ENCODE results near the gene AOAH. TPM values are rescaled to one million over a fixed set of nuclear protein-coding genes. Genes with fewer than 3 reads are reported as not detected.

Gene AOAH
- total RNA-seq, 1 experiment from 2014 or later: 1.3 TPM

DNA sequence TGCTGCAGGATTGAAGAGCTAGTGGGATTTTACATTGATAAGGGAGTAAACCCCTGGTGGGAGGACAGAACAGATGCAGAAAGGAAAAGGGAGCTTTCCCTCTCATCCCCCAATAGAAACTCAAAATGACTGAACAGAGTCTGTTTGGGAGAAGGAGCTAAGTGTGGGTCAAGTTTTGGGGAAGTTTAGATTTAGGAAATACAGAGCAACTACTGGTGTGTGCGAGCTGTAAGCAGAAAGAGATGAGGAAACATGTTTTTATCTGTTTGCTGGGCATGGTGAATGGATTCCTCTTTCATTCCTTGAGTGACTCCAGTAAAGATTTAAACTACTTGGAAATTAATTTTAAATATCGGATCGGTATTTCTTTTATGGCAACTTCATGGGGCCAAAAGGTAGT lies 132.7 kb downstream of the AOAH start:
- Histone ChIP-seq H3K9me3 (replicated peaks) (no peaks in the 10 kb centered on the region; the same call in 1 of the 2 replicates), H3K4me3 (no peak overlapping the region), H3K27ac (no peak overlapping the region), H3K4me1 (no peaks in the 10 kb centered on the region), H3K27me3 (0 out of 2 replicates have a peak, but pooled peaks cover 4% of the 10 kb centered on the region), H3K36me3 (no peaks in the 10 kb centered on the region)
- no peak for DNase-seq

DNA sequence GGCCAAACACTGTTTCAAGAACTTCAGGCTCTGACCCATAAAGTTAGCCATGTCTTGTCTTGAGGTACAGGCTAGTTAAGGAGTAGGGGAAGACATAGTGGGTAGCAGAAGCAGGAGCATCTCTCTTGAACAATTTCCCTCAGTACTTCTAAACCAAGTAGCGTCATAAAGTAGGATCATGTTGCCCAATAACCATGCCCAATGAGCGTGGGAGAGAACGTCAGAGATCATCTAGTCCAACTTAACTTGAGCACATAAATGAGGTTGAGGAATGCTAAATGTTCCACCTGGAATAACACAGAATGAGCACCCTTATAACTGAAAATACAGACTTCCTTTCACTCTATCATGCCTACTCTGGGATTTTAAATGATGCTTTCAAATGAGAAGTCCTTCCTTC lies 134.9 kb downstream of the AOAH start:
- Histone ChIP-seq H3K27ac (no peak overlapping the region), H3K4me1 (no peaks in the 10 kb centered on the region), H3K4me3 (no peak overlapping the region), H3K9me3 (replicated peaks) (no peaks in the 10 kb centered on the region; the same call in 1 of the 2 replicates), H3K27me3 (0 out of 2 replicates have a peak, but pooled peaks cover 4% of the 10 kb centered on the region), H3K36me3 (no peaks in the 10 kb centered on the region)
- no peak for DNase-seq

DNA sequence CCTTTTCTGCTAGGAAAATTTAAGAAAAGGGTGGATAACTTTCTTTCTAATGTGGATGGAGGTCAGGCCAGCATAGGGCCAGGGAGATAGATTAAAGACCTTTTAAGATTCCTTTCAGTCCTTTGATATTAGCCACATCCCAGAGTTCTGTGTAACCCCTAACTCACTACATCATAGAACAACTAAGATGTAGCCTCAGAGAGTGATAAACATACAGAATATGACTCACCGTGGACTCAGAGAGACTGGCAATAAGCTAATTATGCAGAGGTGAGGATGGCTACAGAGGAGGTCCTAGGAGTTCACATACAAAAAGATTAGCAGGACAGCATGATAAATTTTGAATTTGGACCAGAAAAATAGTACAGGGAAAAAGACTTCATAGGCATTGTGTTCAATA lies 141.0 kb downstream of the AOAH start:
- no peak for DNase-seq
- H3K4me3 ChIP-seq: no peak overlapping the region
- H3K27ac ChIP-seq: no peak overlapping the region
- no peaks in the 10 kb centered on the region for H3K36me3 ChIP-seq
- no peaks in the 10 kb centered on the region for H3K9me3 ChIP-seq (replicated peaks)
- H3K27me3 ChIP-seq: no peaks in the 10 kb centered on the region
- H3K4me1 ChIP-seq: no peaks in the 10 kb centered on the region

DNA sequence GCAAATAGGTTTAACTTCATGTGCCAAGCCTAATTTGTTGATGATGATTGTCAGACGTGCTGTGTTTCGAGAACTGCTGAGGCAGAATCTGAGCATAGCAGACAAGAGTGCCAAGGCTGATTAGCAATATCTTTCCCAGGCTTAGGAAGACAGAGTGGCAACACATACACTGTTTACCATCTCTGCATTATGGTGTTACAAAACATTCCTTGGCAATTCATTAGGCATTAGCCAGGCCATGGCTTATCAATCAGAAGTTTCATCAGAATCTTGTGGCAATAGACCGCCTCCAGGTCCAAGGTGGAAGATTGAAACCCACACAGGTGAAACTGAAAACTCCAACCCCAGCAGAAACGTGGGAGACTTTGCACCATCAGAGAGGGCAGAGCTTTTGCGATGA lies 148.5 kb downstream of the AOAH start:
- no peaks in the 10 kb centered on the region for H3K4me1 ChIP-seq
- no peaks in the 10 kb centered on the region for H3K9me3 ChIP-seq (replicated peaks)
- H3K27me3 ChIP-seq: no peaks in the 10 kb centered on the region
- H3K4me3 ChIP-seq: no peak overlapping the region
- H3K27ac ChIP-seq: no peak overlapping the region
- H3K36me3 ChIP-seq: no peaks in the 10 kb centered on the region
- DNase-seq: no peak

DNA sequence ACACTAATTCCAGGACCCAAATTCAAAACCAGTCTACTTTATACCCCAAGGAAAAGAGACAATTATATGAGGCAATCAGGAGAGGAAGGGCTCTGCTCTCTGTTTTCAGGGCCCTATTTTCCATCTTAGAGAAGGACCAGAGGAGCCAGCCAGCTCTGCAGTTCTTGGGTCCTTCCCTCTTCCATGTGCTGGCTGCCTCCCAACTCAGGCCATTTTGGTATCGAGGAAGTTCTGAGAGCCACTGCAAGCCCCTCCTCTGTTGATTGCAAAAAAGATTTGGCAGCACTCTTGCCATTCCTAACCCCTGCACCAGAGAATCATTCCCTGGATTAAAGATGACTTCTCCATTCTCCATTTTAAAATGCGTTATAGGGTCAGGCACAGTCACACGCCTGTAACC lies 151.2 kb downstream of the AOAH start:
- Histone ChIP-seq H3K27ac (no peak overlapping the region), H3K9me3 (replicated peaks) (no peaks in the 10 kb centered on the region), H3K4me1 (no peaks in the 10 kb centered on the region), H3K27me3 (no peaks in the 10 kb centered on the region), H3K36me3 (no peaks in the 10 kb centered on the region), H3K4me3 (no peak overlapping the region)
- DNase-seq: no peak

DNA sequence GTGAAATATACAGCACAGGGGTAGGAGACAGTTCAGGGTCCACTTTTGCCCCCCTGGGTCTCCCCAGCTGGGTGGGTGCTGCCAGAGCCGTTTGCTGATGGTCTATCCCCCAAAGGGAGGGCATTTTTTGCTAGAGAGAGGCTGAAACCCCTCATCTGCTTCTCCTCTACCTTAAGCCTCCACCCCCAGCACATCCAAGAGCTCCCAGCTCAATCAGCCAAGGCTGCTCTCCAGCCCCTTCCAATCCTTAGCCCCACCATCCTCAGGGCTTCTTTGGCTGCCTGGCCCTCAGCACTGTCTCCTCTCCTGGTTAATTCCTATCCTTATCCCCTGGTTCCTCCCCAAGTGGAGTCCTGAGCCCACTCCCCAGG lies 153.1 kb downstream of the AOAH start:
- H3K9me3 ChIP-seq (replicated peaks): no peaks in the 10 kb centered on the region
- DNase-seq: no peak
- no peaks in the 10 kb centered on the region for H3K4me1 ChIP-seq
- no peaks in the 10 kb centered on the region for H3K36me3 ChIP-seq
- no peaks in the 10 kb centered on the region for H3K27me3 ChIP-seq
- H3K4me3 ChIP-seq: no peak overlapping the region
- H3K27ac ChIP-seq: no peak overlapping the region

DNA sequence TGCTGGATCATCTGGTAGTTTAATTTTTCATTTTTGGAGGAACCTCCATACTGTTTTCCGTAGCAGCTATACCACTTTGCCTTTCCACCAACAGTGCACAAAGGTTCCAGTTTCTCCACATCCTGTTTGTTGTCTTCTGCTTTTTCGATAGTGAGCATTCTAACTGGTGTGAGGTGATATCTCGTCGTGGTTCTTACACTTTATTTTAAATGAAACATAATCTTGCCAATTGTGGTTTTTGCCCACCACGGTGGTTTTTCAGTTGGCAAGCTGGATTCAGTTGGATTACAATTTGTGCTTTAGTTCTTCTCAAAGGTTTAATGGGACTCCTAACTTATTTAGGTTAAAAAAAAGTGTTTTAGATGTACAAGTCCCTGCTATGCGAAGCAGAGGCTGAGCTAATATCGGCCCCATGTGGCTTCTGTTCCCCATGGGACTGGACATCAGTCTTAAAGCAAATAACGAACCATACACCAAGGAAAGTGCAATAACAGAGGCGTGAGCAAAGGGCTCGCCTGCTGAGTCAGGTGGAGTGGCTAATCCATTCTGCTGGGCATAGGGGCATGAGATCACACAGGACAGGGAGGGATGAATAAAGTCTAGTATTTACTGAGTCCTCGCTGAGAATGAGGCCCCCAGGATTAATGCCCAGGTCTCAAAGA lies 153.6 kb downstream of the AOAH start:
- Histone ChIP-seq H3K27ac (no peak overlapping the region), H3K4me3 (no peak overlapping the region), H3K9me3 (replicated peaks) (no peaks in the 10 kb centered on the region), H3K4me1 (no peaks in the 10 kb centered on the region), H3K27me3 (no peaks in the 10 kb centered on the region), H3K36me3 (no peaks in the 10 kb centered on the region)
- peak in 1 of 2 experiments; percentile 21 for DNase-seq

DNA sequence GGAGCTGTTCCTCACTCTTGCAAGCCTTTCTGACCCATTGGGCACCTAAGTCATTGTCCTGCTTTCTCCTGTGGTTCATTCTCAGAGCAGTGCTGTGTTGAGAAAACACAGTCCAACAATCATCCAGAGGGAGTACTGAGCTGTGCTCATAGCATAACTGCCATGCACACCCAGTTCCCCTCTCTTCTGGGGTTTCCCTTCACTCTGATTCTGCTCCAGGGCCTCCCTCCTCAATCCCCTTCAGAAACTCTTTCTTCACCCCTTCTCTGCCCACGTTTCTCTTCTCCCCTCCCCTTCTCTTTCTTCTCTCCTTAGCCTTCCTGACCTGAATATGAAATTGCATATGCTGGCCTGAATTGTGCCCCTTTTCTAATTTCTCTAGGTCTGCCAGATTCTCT lies 155.8 kb downstream of the AOAH start:
- no peak overlapping the region for H3K27ac ChIP-seq
- no peaks in the 10 kb centered on the region for H3K4me1 ChIP-seq
- no peaks in the 10 kb centered on the region for H3K36me3 ChIP-seq
- no peak overlapping the region for H3K4me3 ChIP-seq
- no peaks in the 10 kb centered on the region for H3K27me3 ChIP-seq
- DNase-seq: no peak
- no peaks in the 10 kb centered on the region for H3K9me3 ChIP-seq (replicated peaks)

DNA sequence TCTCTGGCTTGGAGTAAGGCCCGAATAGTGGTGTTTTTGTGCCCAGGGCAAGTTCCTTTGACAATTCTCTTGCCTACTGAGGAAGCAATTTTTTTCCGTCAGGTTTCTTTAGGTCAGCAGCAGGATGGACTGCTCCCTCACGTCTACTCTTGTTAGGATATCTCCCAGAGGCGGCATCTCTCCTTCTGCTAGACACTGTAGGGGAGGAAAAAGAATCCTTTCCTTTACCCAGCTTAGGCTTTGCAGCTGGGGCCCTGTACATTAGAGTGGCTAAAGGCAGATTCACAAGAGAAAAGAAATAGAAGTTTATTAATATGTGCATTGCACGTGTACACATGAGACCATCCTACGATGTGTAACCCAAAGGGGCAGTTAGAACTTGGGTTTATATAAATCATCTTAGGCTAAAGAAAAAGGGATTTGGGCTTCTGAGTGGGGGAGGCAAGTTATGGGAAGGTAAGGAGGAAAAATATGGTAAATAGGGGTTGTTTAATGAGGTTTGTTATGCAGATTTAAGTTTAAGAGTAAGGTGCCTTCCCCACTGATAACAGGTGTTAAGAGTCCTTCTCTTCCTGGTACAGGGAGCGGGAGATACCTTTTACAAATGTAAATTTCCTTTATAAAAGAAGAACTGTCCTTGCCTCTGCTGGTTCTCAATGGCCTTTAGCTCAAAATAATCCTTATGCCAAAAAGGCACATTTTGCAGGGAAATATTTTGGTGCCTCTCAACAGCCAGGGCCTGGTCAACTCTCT lies 156.4 kb downstream of the AOAH start:
- Histone ChIP-seq H3K27ac (no peak overlapping the region), H3K27me3 (no peaks in the 10 kb centered on the region), H3K36me3 (no peaks in the 10 kb centered on the region), H3K4me3 (no peak overlapping the region), H3K9me3 (replicated peaks) (no peaks in the 10 kb centered on the region), H3K4me1 (no peaks in the 10 kb centered on the region)
- DNase-seq: no peak

DNA sequence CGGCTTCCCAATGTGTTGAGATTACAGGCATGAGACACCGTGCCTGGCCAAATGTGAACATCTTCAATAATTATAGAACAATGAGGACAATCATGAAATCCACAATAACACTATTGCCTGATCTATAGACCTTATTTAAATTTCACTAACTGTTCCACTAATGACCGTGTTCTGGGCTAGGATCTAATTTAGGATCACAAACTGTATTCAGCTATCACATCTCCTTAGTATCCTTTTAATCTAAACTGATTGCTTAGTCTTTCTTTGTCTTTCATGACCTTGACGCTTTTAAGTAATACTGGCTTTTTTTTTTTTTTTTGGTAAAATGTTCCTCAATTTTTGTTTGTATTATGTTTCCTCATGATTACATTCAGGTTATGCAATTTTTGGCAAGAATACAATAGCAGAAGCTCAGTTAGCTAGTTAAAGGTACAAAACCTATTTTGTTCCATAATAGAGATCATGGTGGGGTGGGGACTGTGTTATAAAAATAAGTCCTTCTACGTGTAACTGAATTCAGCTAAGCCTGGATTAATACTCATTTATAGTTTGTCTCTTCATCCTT lies 158.4 kb downstream of the AOAH start:
- no peaks in the 10 kb centered on the region for H3K27me3 ChIP-seq
- no peaks in the 10 kb centered on the region for H3K4me1 ChIP-seq
- DNase-seq: no peak
- H3K27ac ChIP-seq: no peak overlapping the region
- no peaks in the 10 kb centered on the region for H3K9me3 ChIP-seq (replicated peaks)
- H3K36me3 ChIP-seq: no peaks in the 10 kb centered on the region
- H3K4me3 ChIP-seq: no peak overlapping the region

DNA sequence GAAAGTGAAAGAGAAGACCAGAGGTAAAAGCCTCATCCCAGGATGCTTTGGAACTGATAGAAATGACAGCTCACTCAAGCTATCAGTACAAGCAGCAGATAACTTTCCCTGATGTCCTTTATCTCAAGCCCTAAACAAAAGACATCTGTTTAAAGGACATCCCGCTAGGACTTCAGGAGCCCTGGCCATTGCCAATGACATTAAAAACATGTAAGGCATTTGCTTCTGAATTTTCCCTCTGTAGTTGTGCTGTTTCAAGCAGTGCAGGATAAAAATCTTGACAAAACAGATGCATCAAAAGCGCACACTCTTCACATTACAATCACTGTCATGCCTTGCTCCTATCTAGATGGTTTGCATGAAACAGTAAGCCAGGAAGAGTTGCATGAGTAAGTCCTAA lies 159.8 kb downstream of the AOAH start:
- no peaks in the 10 kb centered on the region for H3K36me3 ChIP-seq
- no peaks in the 10 kb centered on the region for H3K4me1 ChIP-seq
- DNase-seq: no peak
- H3K27me3 ChIP-seq: no peaks in the 10 kb centered on the region
- no peak overlapping the region for H3K27ac ChIP-seq
- no peak overlapping the region for H3K4me3 ChIP-seq
- H3K9me3 ChIP-seq (replicated peaks): no peaks in the 10 kb centered on the region

DNA sequence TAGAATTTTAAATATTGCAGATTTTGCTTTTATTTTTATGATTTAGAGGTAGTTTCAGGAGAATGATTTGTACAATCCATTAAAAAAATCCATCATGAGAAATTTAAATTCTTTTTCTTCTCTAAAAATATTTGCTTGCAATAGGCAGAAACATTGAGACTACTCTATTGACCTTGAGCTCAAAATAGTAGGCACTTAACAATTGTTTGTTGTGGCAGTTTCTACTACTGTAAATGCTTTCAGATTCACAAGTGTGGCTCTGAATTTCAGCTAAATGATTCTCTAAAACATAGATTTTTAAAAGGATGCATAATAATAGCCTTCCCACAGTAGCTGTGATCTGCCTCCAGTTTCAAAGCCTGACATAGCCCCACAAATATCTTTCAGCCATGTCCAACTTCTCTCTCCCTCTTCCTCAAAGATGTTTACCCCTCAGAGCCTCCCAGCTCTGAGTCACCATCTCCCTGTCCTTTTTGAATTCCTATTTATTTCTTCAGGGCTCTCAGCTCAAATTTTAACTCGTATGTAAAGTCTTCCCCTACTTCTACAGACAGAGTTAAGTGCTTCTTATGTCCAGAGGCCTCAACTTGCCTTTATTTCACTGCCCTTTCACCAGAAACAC lies 160.5 kb downstream of the AOAH start:
- no peaks in the 10 kb centered on the region for H3K4me1 ChIP-seq
- DNase-seq: no peak
- H3K9me3 ChIP-seq (replicated peaks): no peaks in the 10 kb centered on the region
- H3K36me3 ChIP-seq: no peaks in the 10 kb centered on the region
- no peak overlapping the region for H3K4me3 ChIP-seq
- no peaks in the 10 kb centered on the region for H3K27me3 ChIP-seq
- no peak overlapping the region for H3K27ac ChIP-seq

DNA sequence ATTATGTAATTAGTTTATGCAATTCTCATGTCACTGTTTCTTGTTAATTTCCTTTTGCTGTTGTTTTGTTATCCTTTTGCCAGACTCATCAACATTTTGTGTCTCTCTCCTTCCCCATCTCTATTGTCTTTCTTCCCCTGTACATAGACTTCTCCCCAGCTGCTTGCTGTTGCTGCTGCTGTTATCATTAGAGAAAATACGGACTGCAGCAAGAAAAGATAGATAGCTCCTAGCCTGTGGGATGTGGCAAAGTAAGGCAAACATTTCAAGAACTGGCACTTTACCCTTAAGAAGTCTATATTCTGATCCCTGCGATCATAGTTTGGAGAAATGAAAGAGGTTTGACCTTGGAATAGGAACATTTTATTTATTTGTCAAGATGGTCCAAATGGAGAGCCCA lies 162.2 kb downstream of the AOAH start:
- no peak for DNase-seq
- Histone ChIP-seq H3K4me1 (no peaks in the 10 kb centered on the region), H3K36me3 (no peaks in the 10 kb centered on the region), H3K4me3 (no peak overlapping the region), H3K9me3 (replicated peaks) (no peaks in the 10 kb centered on the region), H3K27me3 (no peaks in the 10 kb centered on the region), H3K27ac (no peak overlapping the region)

DNA sequence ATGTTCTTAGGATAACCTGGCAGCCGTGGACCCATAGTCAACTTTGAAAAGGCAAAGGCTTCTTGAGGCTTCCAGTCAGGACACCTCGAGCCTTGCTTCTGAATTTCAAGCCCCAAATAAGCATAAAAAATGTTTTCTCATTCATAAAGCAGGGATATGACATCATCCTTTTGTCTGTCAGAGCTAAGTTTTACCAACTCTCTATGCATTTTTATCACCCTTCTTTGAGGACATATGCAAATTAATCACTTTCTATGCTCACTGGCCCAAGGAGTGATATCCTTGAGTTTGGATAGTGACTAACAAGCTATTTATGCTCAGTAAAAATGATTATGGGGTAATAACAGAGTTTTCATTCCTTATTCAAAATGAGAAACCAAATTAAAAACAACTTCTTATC lies 175.3 kb downstream of the AOAH start:
- H3K4me1 ChIP-seq: no peaks in the 10 kb centered on the region
- no peaks in the 10 kb centered on the region for H3K9me3 ChIP-seq (replicated peaks)
- H3K27me3 ChIP-seq: no peaks in the 10 kb centered on the region; the same call in 1 of the 2 replicates
- no peak overlapping the region for H3K4me3 ChIP-seq
- no peak for DNase-seq
- no peak overlapping the region for H3K27ac ChIP-seq
- H3K36me3 ChIP-seq: no peaks in the 10 kb centered on the region

DNA sequence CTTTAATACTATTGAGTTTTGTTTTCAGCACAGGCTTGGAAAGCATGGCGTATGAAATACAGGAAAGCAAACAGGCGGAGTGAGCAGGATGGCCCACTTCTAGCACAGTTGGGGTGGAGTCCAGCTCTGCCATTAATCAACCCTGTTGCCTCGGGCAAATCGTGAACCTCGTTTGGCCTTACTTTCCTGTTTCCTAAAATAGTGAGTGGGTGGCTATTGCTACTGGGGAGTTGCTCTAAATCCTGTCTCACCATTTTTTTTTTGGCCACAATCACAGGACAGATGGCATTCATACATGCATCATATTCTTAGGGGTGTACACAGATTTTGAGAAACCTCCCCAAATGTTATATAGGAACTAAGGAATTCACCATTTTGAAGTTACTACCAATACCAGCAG lies 176.9 kb downstream of the AOAH start:
- DNase-seq: no peak
- no peaks in the 10 kb centered on the region; the same call in 1 of the 2 replicates for H3K9me3 ChIP-seq (replicated peaks)
- no peaks in the 10 kb centered on the region for H3K36me3 ChIP-seq
- H3K4me3 ChIP-seq: no peak overlapping the region
- no peaks in the 10 kb centered on the region for H3K4me1 ChIP-seq
- H3K27me3 ChIP-seq: no peaks in the 10 kb centered on the region; the same call in 1 of the 2 replicates
- H3K27ac ChIP-seq: no peak overlapping the region
